Measurements from ENCODE around the gene ST8SIA2.

DNA sequence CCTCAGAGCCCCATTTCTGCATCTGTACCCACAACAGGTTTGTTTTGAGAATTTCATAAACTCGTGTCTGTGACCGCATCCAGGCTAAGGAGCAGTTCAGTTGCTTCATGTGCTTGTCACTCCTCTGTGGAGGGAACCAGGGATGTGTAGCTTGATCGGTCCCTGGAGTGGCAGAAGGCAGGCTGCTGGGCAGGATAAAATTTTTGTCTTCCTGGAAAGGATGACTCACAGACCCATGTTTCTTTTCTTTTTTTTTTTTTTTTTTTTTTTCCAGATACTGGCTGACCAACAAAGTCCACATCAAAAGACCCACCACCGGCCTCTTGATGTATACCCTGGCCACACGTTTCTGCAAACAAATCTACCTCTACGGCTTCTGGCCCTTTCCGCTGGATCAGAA lies 70.1 kb downstream of the ST8SIA2 start:
- TF ChIP-seq, protein P1, sequence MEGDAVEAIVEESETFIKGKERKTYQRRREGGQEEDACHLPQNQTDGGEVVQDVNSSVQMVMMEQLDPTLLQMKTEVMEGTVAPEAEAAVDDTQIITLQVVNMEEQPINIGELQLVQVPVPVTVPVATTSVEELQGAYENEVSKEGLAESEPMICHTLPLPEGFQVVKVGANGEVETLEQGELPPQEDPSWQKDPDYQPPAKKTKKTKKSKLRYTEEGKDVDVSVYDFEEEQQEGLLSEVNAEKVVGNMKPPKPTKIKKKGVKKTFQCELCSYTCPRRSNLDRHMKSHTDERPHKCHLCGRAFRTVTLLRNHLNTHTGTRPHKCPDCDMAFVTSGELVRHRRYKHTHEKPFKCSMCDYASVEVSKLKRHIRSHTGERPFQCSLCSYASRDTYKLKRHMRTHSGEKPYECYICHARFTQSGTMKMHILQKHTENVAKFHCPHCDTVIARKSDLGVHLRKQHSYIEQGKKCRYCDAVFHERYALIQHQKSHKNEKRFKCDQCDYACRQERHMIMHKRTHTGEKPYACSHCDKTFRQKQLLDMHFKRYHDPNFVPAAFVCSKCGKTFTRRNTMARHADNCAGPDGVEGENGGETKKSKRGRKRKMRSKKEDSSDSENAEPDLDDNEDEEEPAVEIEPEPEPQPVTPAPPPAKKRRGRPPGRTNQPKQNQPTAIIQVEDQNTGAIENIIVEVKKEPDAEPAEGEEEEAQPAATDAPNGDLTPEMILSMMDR (conservative IDR thresholded peaks at IDR 0.05) = no peak
- TF ChIP-seq ZFX (IDR thresholded peaks at IDR 0.05) = no peak

Data from C4-2B (cell line).